Psoas muscle (tissue), 8 donors: Measurements from ENCODE around the gene NDNF. TPM values are rescaled to one million over a fixed set of nuclear protein-coding genes. Genes with fewer than 3 reads are reported as not detected.

ENCODE experiments used
- ATAC-seq, 4 donors: fragments of 200-7000 bp; cut with Tn5 transposase; one replicate each; pipeline ENCODE4 v1.9.1; 2020; ENCODE audit warnings: moderate library complexity in 3 of 4, mild to moderate bottlenecking in 2 of 4
- DNase-seq, 2 donors: peaks; one replicate each; pipeline ENCODE4 v3.0.0-alpha.2; 2020
- H3K27ac ChIP-seq: fragments of 200-600 bp; one replicate; pipeline ENCODE4 v1.8.0; 2022
- H3K27me3 ChIP-seq, 3 donors: fragments of 200-600 bp in 1 of 3; one replicate each; pipeline versions ENCODE4 v1.6.1 to v1.8.0; 2013 to 2022; ENCODE audit warnings: low read length in 2 of 3, mild to moderate bottlenecking in 2 of 3, moderate library complexity in 1 of 3; ENCODE audit not compliant: insufficient read depth in 3 of 3
- H3K36me3 ChIP-seq, 2 donors: fragments of 200-600 bp in 1 of 2; one replicate each; pipeline versions ENCODE4 v1.6.1 to v1.8.0; 2013 to 2022; ENCODE audit warnings: low read depth in 1 of 2, mild to moderate bottlenecking in 1 of 2, moderate library complexity in 1 of 2; ENCODE audit not compliant: insufficient read depth in 1 of 2
- H3K4me1 ChIP-seq: fragments of 200-600 bp; one replicate; pipeline ENCODE4 v1.8.0; 2022
- H3K4me3 ChIP-seq: fragments of 200-600 bp; one replicate; pipeline ENCODE4 v1.8.0; 2022; ENCODE audit warnings: mild to moderate bottlenecking
- H3K9me3 ChIP-seq: fragments of 200-600 bp; one replicate; pipeline ENCODE4 v1.8.0; 2022
- WGBS, 3 donors: extraction: QIAGEN DNeasy Blood & Tissue Kit; methylation state at CpG; one replicate each; pipeline versions ENCODE4 v1.1.6 to v1.1.7; 2013; 5-methylcytosine and 5-hydroxymethylcytosine counted together
- intact Hi-C, 2 donors: fragments of 100-400 bp; cut with DNase I; formaldehyde crosslinking; loops; one replicate each; pipeline versions ENCODE4 v1.11.0 to v1.14.2; 2022
- polyA plus RNA-seq, 3 donors: library from polyadenylated mRNA; stranded (reverse); fragments of 200-250 nt; gene quantifications; one replicate each; pipeline ENCODE4 v1.2.3, GENCODE V29; 2013
- total RNA-seq, 4 donors: library from RNA; stranded (reverse); fragmentation: NEBNext Ultra II Directional in 2 of 4; extraction: Animal tissue kit (Norgen Biotek cat#: 25700) in 2 of 4; gene quantifications; one replicate each; pipeline versions ENCODE4 v1.2.1 to v1.2.4, GENCODE V29; 2021 to 2023
- TF ChIP-seq, protein P1 (sequence below): fragments of 200-600 bp; IDR thresholded peaks from one replicate; pipeline ENCODE4 v1.8.0; 2022; ENCODE audit warnings: antibody characterized with exemption
- donor health status: healthy with polysubstance abuse.
- donor health status: DM: no; HTN: no; CAD: no; lungs with moderate emphysema.
- donor health status: Bipolar disorder and iron deficiency.
- donor health status: healthy.
- donor health status: DM: yes; HTN: yes; CAD: no.
- donor health status: DM: no; HTN: no; CAD: no.
- donor health status: DM: no; HTN: no; CAD: no.
- donor health status: DM: yes; HTN: yes; CAD: no.

NDNF gene
- total and polyA plus RNA-seq, 7 donors: 2.1 to 7.6 (median 3.4) TPM

DNA sequence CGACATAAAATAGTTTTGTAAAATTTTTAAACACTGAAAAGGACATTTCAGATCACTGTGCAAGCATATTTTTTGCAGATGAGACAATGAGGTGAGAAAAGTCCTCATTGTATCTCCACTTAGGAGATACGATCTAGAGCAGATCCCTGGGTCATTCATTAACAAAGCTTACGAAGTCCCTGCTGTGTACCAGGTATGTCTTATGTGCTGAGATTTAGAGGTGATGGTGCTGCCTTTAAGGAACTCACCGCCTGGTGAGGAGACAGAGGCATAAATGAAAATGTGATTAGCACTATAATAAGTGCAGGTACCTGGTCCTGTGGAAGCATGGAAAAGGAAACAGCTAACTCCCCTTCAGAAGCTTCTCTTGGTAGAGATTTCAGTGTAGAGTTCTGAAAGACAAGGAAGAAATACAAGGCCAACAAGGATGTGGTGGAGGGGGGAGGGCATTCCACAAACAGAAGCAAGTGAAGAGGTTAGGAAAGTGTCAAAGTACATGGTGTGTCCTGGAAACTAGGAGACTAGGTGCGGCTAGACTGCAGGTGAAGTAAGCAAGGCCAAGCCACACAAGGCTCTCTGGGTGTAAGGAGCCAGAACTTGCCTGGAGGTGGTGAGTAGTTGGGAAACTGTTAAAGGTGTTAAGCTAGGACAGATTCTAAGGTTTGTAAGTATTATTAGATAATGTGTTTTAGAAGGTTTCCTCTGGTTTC, 1.5 kb upstream of the NDNF start:
- Histone ChIP-seq H3K4me1 (peaks cover 7% of the 10 kb centered on the region), H3K27me3 (peaks cover 0 to 35% (median 4%) of the 10 kb centered on the region in 3 donors), H3K4me3 (no peak overlapping the region), H3K9me3 (no peaks in the 10 kb centered on the region), H3K27ac (no peak overlapping the region), H3K36me3 (no peaks in the 10 kb centered on the region)
- ATAC-seq (no peak), DNase-seq (no peak)
- 76 to 84% (median 78%) methylated on average over 5 of the region's 5 CpGs for WGBS, 3 donors
- TF ChIP-seq, protein P1, sequence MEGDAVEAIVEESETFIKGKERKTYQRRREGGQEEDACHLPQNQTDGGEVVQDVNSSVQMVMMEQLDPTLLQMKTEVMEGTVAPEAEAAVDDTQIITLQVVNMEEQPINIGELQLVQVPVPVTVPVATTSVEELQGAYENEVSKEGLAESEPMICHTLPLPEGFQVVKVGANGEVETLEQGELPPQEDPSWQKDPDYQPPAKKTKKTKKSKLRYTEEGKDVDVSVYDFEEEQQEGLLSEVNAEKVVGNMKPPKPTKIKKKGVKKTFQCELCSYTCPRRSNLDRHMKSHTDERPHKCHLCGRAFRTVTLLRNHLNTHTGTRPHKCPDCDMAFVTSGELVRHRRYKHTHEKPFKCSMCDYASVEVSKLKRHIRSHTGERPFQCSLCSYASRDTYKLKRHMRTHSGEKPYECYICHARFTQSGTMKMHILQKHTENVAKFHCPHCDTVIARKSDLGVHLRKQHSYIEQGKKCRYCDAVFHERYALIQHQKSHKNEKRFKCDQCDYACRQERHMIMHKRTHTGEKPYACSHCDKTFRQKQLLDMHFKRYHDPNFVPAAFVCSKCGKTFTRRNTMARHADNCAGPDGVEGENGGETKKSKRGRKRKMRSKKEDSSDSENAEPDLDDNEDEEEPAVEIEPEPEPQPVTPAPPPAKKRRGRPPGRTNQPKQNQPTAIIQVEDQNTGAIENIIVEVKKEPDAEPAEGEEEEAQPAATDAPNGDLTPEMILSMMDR: no peak
- intact Hi-C loops: loop anchor here in 1 of 2 donors (10.0 kb wide), 2 partner anchors 149 to 1179 kb away; partner anchors contain the start of gene PRDM5

GRCh38 chr4:121073004-121073435, 685 bp upstream of the NDNF start:
- peak overlapping the region; percentile 69 for H3K4me3 ChIP-seq
- TF ChIP-seq, protein P1: no peak
- peaks cover 7% of the 10 kb centered on the region for H3K4me1 ChIP-seq
- ATAC-seq (peak in 3 of 4 donors; percentile 17 to 39 (median 28)), DNase-seq (no peak)
- peaks cover 0 to 35% (median 4%) of the 10 kb centered on the region in 3 donors for H3K27me3 ChIP-seq
- intact Hi-C loops: loop anchor here in 1 of 2 donors (10.0 kb wide), 2 partner anchors 148 to 1178 kb away; partner anchors contain the start of gene PRDM5
- H3K9me3 ChIP-seq: no peaks in the 10 kb centered on the region
- 8 to 12% (median 10%) methylated on average over 12 of the region's 12 CpGs for WGBS, 3 donors
- no peak overlapping the region for H3K27ac ChIP-seq
- no peaks in the 10 kb centered on the region for H3K36me3 ChIP-seq

- no peak for ATAC-seq
- DNase-seq: no peak
- 1 to 2% (median 1%) methylated on average over 34 of the region's 34 CpGs for WGBS, 3 donors
- intact Hi-C loops: loop anchor here in 1 of 2 donors (10.0 kb wide), 2 partner anchors 147 to 1177 kb away; partner anchors contain the start of gene PRDM5
- Histone ChIP-seq H3K9me3 (no peaks in the 10 kb centered on the region), H3K27ac (peak overlapping the region; percentile 34), H3K4me1 (peaks cover 7% of the 10 kb centered on the region), H3K36me3 (no peaks in the 10 kb centered on the region), H3K4me3 (peak overlapping the region; percentile 69), H3K27me3 (peaks cover 0 to 35% (median 4%) of the 10 kb centered on the region in 3 donors)
- TF ChIP-seq, protein P1: no peak
Observed at GRCh38 chr4:121071640-121072223, 603 bp downstream of the NDNF start.

- WGBS, 3 donors: 3 to 4% (median 4%) methylated on average over 62 to 64 of the region's 64 CpGs
- no peaks in the 10 kb centered on the region for H3K36me3 ChIP-seq
- ATAC-seq (peak; percentile 48 to 81 (median 73)), DNase-seq (peak; percentile 47 to 70)
- no peaks in the 10 kb centered on the region for H3K9me3 ChIP-seq
- TF ChIP-seq, protein P1: peak; percentile 24
- peaks cover 0 to 35% (median 4%) of the 10 kb centered on the region in 3 donors for H3K27me3 ChIP-seq
- peak overlapping the region; percentile 34 for H3K27ac ChIP-seq
- H3K4me1 ChIP-seq: peaks cover 7% of the 10 kb centered on the region
- peak overlapping the region; percentile 69 for H3K4me3 ChIP-seq
- intact Hi-C loops: loop anchor here in 1 of 2 donors (10.0 kb wide), 2 partner anchors 146 to 1176 kb away; partner anchors contain the start of gene PRDM5
Observed at GRCh38 chr4:121070696-121071639, 1.4 kb downstream of the NDNF start.
